HFFc6 (cell line): ENCODE results near the gene CD46. TPM values are rescaled to one million over a fixed set of nuclear protein-coding genes. Genes with fewer than 3 reads are reported as not detected.

ENCODE experiments used
- DNase-seq: peaks from one replicate; pipeline ENCODE4 v3.0.0-alpha.2; 2018
- H3K27ac Mint-ChIP-seq: 2 replicates; pipeline ENCODE4 v1.8.0; 2020; ENCODE audit warnings: mild to moderate bottlenecking, mixed read lengths
- H3K27me3 Mint-ChIP-seq: 2 replicates; pipeline ENCODE4 v1.8.0; 2021; ENCODE audit warnings: mild to moderate bottlenecking, moderate library complexity, mixed read lengths; ENCODE audit not compliant: insufficient read depth
- H3K36me3 Mint-ChIP-seq: 2 replicates; pipeline ENCODE4 v1.8.0; 2021; ENCODE audit warnings: low read depth, mixed read lengths
- H3K4me1 Mint-ChIP-seq: 2 replicates; pipeline ENCODE4 v1.8.0; 2020; ENCODE audit warnings: low read depth, mixed read lengths
- H3K4me3 Mint-ChIP-seq: 2 replicates; pipeline ENCODE4 v1.8.0; 2020; ENCODE audit warnings: mild to moderate bottlenecking, moderate library complexity, mixed read lengths
- H3K9me3 Mint-ChIP-seq: 2 replicates; pipeline ENCODE4 v1.8.0; 2020; ENCODE audit warnings: mild to moderate bottlenecking, mixed read lengths
- CTCF ChIP-seq: fragments of 200-600 bp; sonication (generic); IDR thresholded peaks from 2 replicates; pipeline ENCODE4 v1.5.0; 2021; ENCODE audit warnings: antibody characterized with exemption, mild to moderate bottlenecking
- total RNA-seq, 6 experiments: library from RNA; stranded (reverse); fragmentation: NEBNext Ultra II Directional; extraction: Animal tissue kit (Norgen Biotek cat#: 25700); gene quantifications; 2 replicates in 1 of 6; 3 replicates in 5 of 6; pipeline ENCODE4 v1.2.3, GENCODE V29; 2021

Gene CD46
- total RNA-seq, 6 experiments from 2014 or later, result 134 to 152 (median 142) TPM

- H3K36me3 Mint-ChIP-seq, result peaks cover 33% of the 10 kb centered on the region
- no peaks in the 10 kb centered on the region; the same call in 1 of the 2 replicates for H3K27me3 Mint-ChIP-seq
- no peak; the same call in 1 of the 2 replicates for TF ChIP-seq CTCF
- no peaks in the 10 kb centered on the region for H3K9me3 Mint-ChIP-seq
- H3K27ac Mint-ChIP-seq, result no peak overlapping the region
- no peak for DNase-seq
- H3K4me3 Mint-ChIP-seq, result no peak overlapping the region
- H3K4me1 Mint-ChIP-seq, result peaks cover 41% of the 10 kb centered on the region
Observed at GRCh38 chr1:207840380-207840779, 88.5 kb downstream of the CD46 start.

- H3K36me3 Mint-ChIP-seq, result peaks cover 33% of the 10 kb centered on the region
- no peak overlapping the region for H3K27ac Mint-ChIP-seq
- no peaks in the 10 kb centered on the region for H3K9me3 Mint-ChIP-seq
- no peak for TF ChIP-seq CTCF
- peaks cover 42% of the 10 kb centered on the region for H3K4me1 Mint-ChIP-seq
- no peak for DNase-seq
- H3K4me3 Mint-ChIP-seq, result no peak overlapping the region
- no peaks in the 10 kb centered on the region; the same call in 1 of the 2 replicates for H3K27me3 Mint-ChIP-seq
Observed at GRCh38 chr1:207841293-207841692, 89.4 kb downstream of the CD46 start.

GRCh38 chr1:207841901-207842300 lies 90.0 kb downstream of the CD46 start:
- H3K9me3 Mint-ChIP-seq, result no peaks in the 10 kb centered on the region
- H3K36me3 Mint-ChIP-seq, result peaks cover 32% of the 10 kb centered on the region
- no peaks in the 10 kb centered on the region; the same call in 1 of the 2 replicates for H3K27me3 Mint-ChIP-seq
- no peak for DNase-seq
- H3K4me1 Mint-ChIP-seq, result peaks cover 42% of the 10 kb centered on the region
- H3K27ac Mint-ChIP-seq, result no peak overlapping the region
- no peak for TF ChIP-seq CTCF
- H3K4me3 Mint-ChIP-seq, result no peak overlapping the region

DNA sequence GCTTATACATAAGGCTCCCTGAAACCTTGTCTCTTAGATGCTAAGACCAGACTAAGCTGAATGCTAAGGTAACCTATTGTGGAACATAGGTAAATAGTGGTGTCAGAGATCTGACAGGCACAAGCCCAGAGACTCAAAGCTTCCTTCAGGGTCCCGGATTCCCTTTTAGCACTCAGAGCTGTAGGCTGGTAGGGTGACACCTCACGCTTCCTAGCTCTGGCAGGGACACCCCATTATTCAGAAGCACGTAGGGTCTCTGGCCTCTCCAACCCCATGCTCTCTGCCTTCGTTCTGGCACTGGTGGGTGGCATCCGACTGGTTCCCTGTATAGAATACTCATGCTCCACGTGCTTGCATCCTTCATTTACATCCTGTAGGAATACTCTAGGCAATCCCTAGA lies 90.7 kb downstream of the CD46 start:
- no peak for DNase-seq
- Mint-ChIP-seq H3K4me3 (no peak overlapping the region), H3K27ac (no peak overlapping the region), H3K4me1 (peaks cover 41% of the 10 kb centered on the region), H3K27me3 (no peaks in the 10 kb centered on the region; the same call in 1 of the 2 replicates), H3K36me3 (peaks cover 29% of the 10 kb centered on the region), H3K9me3 (no peaks in the 10 kb centered on the region)
- TF ChIP-seq CTCF, result no peak

DNA sequence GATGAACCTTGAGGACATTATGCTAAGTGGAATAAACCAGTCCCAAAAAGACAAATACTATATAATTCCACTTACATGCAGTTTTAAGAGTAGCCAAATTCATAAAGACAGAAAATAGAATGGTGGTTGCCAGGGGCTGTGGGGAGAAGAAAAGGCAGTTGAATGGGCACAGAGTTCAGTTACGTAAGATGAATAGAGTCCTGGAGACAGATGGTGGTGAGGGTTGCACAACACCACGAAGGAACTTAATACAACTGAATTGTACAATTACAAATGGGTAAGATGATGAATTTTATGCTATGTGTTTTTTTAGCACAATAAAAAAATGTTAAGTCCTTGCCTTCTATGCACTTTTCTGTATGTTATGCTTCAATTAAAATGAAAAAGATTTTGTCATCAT lies 92.5 kb downstream of the CD46 start:
- H3K27ac Mint-ChIP-seq, result no peak overlapping the region
- no peaks in the 10 kb centered on the region for H3K27me3 Mint-ChIP-seq
- no peak overlapping the region for H3K4me3 Mint-ChIP-seq
- no peaks in the 10 kb centered on the region for H3K9me3 Mint-ChIP-seq
- peaks cover 29% of the 10 kb centered on the region for H3K36me3 Mint-ChIP-seq
- no peak for DNase-seq
- peaks cover 42% of the 10 kb centered on the region for H3K4me1 Mint-ChIP-seq
- no peak for TF ChIP-seq CTCF

Other genes with a start within 250 kb of the CD46 start
- not detected for gene CR1L, start 106.9 kb upstream of the CD46 start, total RNA-seq
- gene CD34, start 159.1 kb downstream of the CD46 start, total RNA-seq, result under 1 TPM; 0.31 to 0.60 (median 0.52) TPM